ENCODE results near the gene HSD11B2. TPM values are rescaled to one million over a fixed set of nuclear protein-coding genes. Genes with fewer than 3 reads are reported as not detected.

HSD11B2 gene
- total RNA-seq, 4 donors from 2014 or later, result 1.2 to 82.1 (median 9.7) TPM

GRCh38 chr16:67431775-67432505, 1.0 kb downstream of the HSD11B2 start:
- H3K27ac ChIP-seq, result peak overlapping the region; percentile 59 to 76
- H3K27me3 ChIP-seq, result no peaks in the 10 kb centered on the region
- intact Hi-C loops (cut with DNase I; ENCODE audit: low total_unique reads), result no loop called here
- no peak for DNase-seq
- H3K4me3 ChIP-seq, result peak overlapping the region; percentile 42 to 44
- H3K9me3 ChIP-seq, result no peaks in the 10 kb centered on the region
- peaks cover 0 to 21% of the 10 kb centered on the region in 2 donors for H3K4me1 ChIP-seq
- H3K36me3 ChIP-seq, result no peaks in the 10 kb centered on the region
- TF ChIP-seq POLR2A (IDR thresholded peaks at IDR 0.05) (no peak), CTCF (IDR thresholded peaks at IDR 0.05) (no peak)

GRCh38 chr16:67432506-67432890, 1.6 kb downstream of the HSD11B2 start:
- peaks cover 0 to 21% of the 10 kb centered on the region in 2 donors for H3K4me1 ChIP-seq
- H3K27ac ChIP-seq, result peak overlapping the region; percentile 59 to 76
- H3K9me3 ChIP-seq, result no peaks in the 10 kb centered on the region

GRCh38 chr16:67433131-67433719, 2.3 kb downstream of the HSD11B2 start:
- no peak overlapping the region for H3K4me3 ChIP-seq
- H3K36me3 ChIP-seq, result no peaks in the 10 kb centered on the region
- H3K4me1 ChIP-seq, result peaks cover 0 to 17% of the 10 kb centered on the region in 2 donors
- H3K9me3 ChIP-seq, result no peaks in the 10 kb centered on the region
- DNase-seq, result no peak
- H3K27ac ChIP-seq, result peak overlapping the region; percentile 59 to 76
- intact Hi-C loops (cut with DNase I; ENCODE audit: low total_unique reads), result no loop called here
- no peak for TF ChIP-seq POLR2A (IDR thresholded peaks at IDR 0.05)
- TF ChIP-seq CTCF (IDR thresholded peaks at IDR 0.05), result no peak
- no peaks in the 10 kb centered on the region for H3K27me3 ChIP-seq

More at GRCh38 chr16:67432506-67432890, 1.6 kb downstream of the HSD11B2 start:
- no peak for TF ChIP-seq POLR2A (IDR thresholded peaks at IDR 0.05)
- TF ChIP-seq CTCF (IDR thresholded peaks at IDR 0.05), result no peak
- Histone ChIP-seq H3K27me3 (no peaks in the 10 kb centered on the region), H3K36me3 (no peaks in the 10 kb centered on the region), H3K4me3 (peak overlapping the region in 1 of 2 donors; percentile 42)
- intact Hi-C loops (cut with DNase I; ENCODE audit: low total_unique reads), result no loop called here
- DNase-seq, result no peak

GRCh38 chr16:67435758-67436164, 4.8 kb downstream of the HSD11B2 start:
- TF ChIP-seq POLR2A (IDR thresholded peaks at IDR 0.05), result no peak
- no peak for TF ChIP-seq CTCF (IDR thresholded peaks at IDR 0.05)
- no peak for DNase-seq
- H3K27ac ChIP-seq, result no peak overlapping the region
- intact Hi-C loops (cut with DNase I; ENCODE audit: low total_unique reads), result no loop called here
- no peak overlapping the region for H3K4me3 ChIP-seq
- no peaks in the 10 kb centered on the region for H3K9me3 ChIP-seq
- no peaks in the 10 kb centered on the region for H3K27me3 ChIP-seq
- H3K36me3 ChIP-seq, result no peaks in the 10 kb centered on the region
- peaks cover 0 to 8% of the 10 kb centered on the region in 2 donors for H3K4me1 ChIP-seq

GRCh38 chr16:67436640-67437193, 5.8 kb downstream of the HSD11B2 start:
- no peaks in the 10 kb centered on the region for H3K27me3 ChIP-seq
- DNase-seq, result no peak
- TF ChIP-seq POLR2A (IDR thresholded peaks at IDR 0.05), result no peak
- no peak for TF ChIP-seq CTCF (IDR thresholded peaks at IDR 0.05)
- peaks cover 7 to 8% of the 10 kb centered on the region in 2 donors for H3K4me1 ChIP-seq
- no peak overlapping the region for H3K27ac ChIP-seq
- no peak overlapping the region for H3K4me3 ChIP-seq
- intact Hi-C loops (cut with DNase I; ENCODE audit: low total_unique reads), result no loop called here
- H3K36me3 ChIP-seq, result no peaks in the 10 kb centered on the region
- no peaks in the 10 kb centered on the region for H3K9me3 ChIP-seq
